ENCODE data around the gene SETBP1. TPM values are rescaled to one million over a fixed set of nuclear protein-coding genes. Genes with fewer than 3 reads are reported as not detected.

Gene SETBP1
- total RNA-seq, 1 experiment from 2014 or later, result 9.6 TPM

GRCh38 chr18:45059695-45060094 is 379.0 kb downstream of the SETBP1 start (continued):
- TF ChIP-seq AR (CRISPR knock-in tag; IDR thresholded peaks at IDR 0.05), result no peak
- no peak for TF ChIP-seq USF2 (CRISPR knock-in tag; IDR thresholded peaks at IDR 0.05)
- no peak for TF ChIP-seq ZNF532 (CRISPR knock-in tag; IDR thresholded peaks at IDR 0.05; ENCODE audit: borderline replicate concordance)
- TF ChIP-seq IRF1 (CRISPR knock-in tag; IDR thresholded peaks at IDR 0.05), result no peak
- no peak for TF ChIP-seq MYBL2 (CRISPR knock-in tag; IDR thresholded peaks at IDR 0.05)
- no peak for TF ChIP-seq CREM (CRISPR knock-in tag; IDR thresholded peaks at IDR 0.05)
- TF ChIP-seq FOXK1 (CRISPR knock-in tag; IDR thresholded peaks at IDR 0.05), result no peak
- no peak for TF ChIP-seq ZNF121 (CRISPR knock-in tag; IDR thresholded peaks at IDR 0.05)
- TF ChIP-seq ATF3 (CRISPR knock-in tag; conservative IDR thresholded peaks at IDR 0.05), result no peak
- no peak for TF ChIP-seq ZSCAN18 (CRISPR knock-in tag; IDR thresholded peaks at IDR 0.05)
- TF ChIP-seq ESRRA (CRISPR knock-in tag; IDR thresholded peaks at IDR 0.05; ENCODE audit: borderline replicate concordance), result no peak
- no peak for TF ChIP-seq NFATC4 (CRISPR knock-in tag; IDR thresholded peaks at IDR 0.05)
- no peak for TF ChIP-seq TEAD4 (CRISPR knock-in tag; IDR thresholded peaks at IDR 0.05)
- no peak for TF ChIP-seq NR2C2 (CRISPR knock-in tag; IDR thresholded peaks at IDR 0.05)
- TF ChIP-seq KAT7 (CRISPR knock-in tag; IDR thresholded peaks at IDR 0.05; ENCODE audit: borderline replicate concordance), result no peak
- TF ChIP-seq OVOL2 (CRISPR knock-in tag; IDR thresholded peaks at IDR 0.05; ENCODE audit: borderline replicate concordance), result no peak

- Mint-ChIP-seq H3K27ac (no peak overlapping the region), H3K4me1 (peaks cover 6% of the 10 kb centered on the region), H3K4me3 (no peak overlapping the region), H3K9me3 (no peaks in the 10 kb centered on the region), H3K27me3 (ENCODE audit: low read depth) (no peaks in the 10 kb centered on the region), H3K36me3 (no peaks in the 10 kb centered on the region)
- DNase-seq (ENCODE audit: low spot score) (no peak), ATAC-seq (no peak)
- ChIA-PET CTCF (no interaction called here), POLR2A (no interaction called here)
- TF ChIP-seq ZNF671 (CRISPR knock-in tag; IDR thresholded peaks at IDR 0.05) (no peak), EMX1 (CRISPR knock-in tag; IDR thresholded peaks at IDR 0.05) (no peak), IRF1 (CRISPR knock-in tag; IDR thresholded peaks at IDR 0.05) (no peak), PREB (CRISPR knock-in tag; IDR thresholded peaks at IDR 0.05; ENCODE audit: borderline replicate concordance) (no peak), RELA (CRISPR knock-in tag; IDR thresholded peaks at IDR 0.05; ENCODE audit: borderline replicate concordance) (no peak), SMAD4 (CRISPR knock-in tag; IDR thresholded peaks at IDR 0.05) (no peak), HMGXB4 (CRISPR knock-in tag; IDR thresholded peaks at IDR 0.05) (no peak), TEAD4 (CRISPR knock-in tag; IDR thresholded peaks at IDR 0.05) (no peak), RORB (CRISPR knock-in tag; IDR thresholded peaks at IDR 0.05) (no peak)
These were observed 379.4 kb downstream of the SETBP1 start for GRCh38 chr18:45060102-45060501.
